ENCODE measurements around the gene AKAP6.

Gene AKAP6

DNA sequence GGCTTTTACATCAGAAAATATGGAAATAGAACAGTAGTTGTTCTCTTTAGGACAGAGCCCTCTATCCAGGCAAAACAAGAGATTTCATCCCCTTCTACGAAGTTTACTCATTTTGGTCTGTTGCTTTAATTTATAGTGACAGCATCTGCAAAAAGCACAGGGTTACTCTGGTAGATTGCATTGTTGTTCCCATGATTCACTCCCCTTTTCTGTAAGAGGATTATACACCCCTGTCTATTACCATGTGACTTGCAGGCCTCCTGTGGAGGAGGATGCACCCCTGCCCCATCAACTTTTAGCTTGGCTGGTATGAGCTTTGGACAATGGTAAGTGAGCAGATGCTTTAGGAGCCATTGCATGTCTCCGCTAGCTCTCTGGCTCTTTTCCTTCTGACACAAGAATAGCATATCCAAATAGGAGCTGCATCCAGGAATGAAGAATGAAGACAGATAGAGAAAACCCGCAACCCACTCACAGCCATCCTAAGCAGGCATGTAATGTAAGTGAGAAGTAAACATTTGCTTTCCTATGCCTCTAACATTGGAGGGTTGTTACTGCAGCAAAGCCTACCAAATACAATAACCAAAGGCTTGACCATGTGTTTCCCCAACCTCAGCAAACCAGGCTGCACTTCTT lies 304.2 kb downstream of the AKAP6 start:
- DNase-seq: no peak

DNA sequence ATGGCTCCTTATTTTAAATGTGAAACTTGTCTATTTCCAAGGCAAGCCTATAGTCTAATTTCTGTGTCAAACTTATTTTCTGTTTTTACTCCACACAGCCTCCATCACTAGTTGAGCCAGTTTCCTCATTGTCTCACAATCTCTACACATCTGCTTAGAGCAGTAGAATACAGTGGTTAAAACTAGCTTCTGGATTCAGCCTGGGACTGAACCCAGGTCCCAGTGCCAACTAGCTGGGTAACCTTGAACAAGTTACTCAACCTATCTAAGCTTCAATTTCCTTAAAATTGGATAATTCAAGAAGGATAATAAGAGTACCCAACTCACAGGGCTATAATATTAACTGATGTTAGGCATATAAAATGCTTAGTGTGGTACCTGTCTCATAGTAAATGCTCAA lies 304.8 kb downstream of the AKAP6 start:
- no peak for DNase-seq

DNA sequence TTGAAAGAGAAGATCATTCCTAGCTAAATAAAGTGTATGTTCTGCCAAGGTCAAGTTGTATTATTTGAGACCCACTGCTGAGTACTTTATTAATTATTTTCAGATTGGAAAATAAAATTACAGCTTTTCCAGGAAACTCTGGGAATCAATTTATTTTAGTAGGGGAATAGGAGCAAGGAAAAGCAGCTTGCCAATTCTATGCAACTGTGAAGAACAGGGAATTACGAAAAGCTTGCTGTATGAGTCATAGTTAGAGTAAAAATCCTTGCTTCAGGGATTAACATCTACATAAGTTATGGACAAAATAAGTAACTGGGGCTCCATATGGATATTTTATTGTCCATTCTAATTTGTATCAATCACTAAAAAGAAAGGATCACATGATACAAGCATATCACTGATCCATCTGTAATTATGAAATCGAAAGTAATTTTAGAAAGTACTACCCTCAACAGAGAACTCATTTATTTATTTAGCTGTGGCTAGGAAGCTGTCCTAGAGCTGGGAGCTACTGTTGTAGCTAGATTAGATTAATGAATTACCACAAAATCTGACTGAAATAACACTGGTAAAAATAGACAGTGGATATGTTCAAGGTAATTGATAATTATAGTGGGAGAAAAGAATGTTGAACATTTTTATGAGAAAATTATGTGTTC lies 306.1 kb downstream of the AKAP6 start:
- no peak for DNase-seq

DNA sequence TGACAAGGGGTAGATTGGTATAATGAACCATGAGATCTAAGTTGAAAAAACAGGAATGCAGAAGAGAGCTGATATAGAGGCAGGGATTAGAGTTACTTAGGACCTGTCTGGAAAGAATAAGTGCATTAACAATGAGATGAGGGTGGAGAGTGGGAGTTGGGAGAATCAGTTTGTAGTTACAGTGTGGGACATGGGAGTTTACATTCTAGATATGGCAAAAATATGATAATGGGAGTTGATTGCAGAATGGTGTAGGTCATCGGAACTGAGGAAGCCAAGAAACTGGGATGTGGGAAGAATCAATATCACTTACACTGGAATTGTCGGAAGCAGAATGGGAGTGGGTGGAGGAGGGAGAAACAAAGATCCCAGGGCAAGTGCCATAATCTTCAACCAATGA lies 308.5 kb downstream of the AKAP6 start:
- DNase-seq: no peak

DNA sequence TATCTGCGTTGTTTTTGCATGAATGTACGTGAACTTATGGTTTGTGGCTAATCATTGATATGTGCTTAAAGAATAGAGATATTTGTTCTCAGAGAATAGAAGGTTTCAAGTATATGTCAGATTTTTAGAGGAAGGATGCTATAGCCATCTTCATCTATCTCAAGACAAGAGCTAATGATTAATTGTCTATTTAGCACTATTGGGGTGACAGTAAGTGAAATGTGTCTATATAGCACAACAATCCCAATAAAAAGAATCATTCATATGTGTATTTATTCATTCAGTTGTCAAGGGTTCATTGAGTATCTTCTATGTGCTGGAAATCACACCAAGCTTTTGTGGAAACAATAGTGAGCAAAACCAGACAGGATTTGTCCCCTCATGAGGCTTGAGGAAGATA lies 310.1 kb downstream of the AKAP6 start:
- no peak for DNase-seq

DNA sequence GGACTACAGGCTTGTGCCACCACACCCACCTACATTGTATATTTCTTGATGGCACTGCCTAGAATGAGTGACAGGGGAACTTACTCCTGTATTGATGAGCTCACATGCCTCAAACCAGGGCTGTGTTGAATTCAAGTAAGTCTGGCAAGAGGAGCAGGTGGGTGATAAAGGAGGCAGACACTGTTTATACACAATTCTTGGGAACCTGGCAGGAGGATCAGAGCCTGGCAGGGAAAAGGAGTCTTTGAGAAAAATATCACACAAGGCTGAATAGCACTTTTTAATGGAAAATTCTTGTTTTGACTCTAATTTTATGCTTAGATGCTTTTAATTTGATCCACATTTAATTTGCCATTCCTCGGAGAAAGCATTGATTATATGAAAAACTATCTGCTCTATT lies 316.5 kb downstream of the AKAP6 start:
- DNase-seq: no peak

DNA sequence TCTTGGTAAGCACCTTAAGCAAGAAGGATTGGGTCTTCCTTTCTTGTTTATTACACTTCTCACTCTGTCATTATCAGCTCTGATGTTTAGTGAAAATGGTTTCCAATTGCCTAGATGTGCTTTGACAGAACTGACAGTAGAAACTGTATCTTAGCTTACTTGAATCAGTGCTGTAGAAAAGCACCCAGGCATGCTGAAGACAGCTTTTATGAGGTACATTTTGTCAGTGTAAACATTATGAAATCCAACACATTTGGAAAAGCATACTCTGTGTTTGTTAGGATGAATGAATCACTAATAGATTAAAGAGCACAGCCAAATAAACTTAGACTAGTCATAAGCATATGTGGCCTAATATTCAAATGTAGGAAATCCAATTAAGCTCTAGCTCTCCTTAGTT lies 319.3 kb downstream of the AKAP6 start:
- DNase-seq: no peak

DNA sequence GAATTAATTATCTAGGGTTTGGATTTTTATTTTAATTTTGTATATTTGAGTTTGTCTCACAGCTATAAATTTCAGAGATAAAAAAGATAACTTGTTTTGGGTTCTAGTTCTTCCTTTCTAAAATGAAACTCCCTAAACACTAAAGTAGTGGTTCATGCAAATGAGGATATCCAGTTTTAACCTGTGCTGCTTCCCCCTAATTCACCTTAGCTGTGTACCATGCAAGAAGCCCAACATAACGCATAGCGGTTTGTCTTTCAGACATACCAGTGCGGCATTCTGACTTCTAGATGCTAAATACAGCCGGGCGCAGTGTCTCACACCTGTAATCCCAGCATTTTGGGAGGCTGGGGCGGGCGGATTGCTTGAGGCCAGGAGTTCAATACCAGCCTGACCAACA lies 320.9 kb downstream of the AKAP6 start:
- DNase-seq: no peak

DNA sequence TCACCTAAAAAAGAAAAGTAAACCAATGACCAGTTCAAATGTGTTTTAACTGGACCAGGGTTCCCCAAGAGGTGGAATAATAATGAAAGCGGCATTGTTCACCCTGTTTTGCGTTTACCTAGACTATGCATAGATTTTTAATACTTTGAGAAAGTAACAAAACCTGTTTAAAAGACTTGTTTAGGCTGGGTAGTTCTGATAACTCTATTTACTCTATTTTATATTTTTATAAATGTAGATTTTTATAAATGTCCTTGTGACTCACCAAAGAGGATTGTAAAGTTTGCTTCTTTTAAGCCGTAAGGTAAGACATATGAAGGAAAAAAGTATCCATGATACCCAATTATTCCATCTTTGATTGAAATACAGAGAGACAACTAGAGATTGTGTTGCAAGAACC lies 321.6 kb downstream of the AKAP6 start:
- DNase-seq: no peak

DNA sequence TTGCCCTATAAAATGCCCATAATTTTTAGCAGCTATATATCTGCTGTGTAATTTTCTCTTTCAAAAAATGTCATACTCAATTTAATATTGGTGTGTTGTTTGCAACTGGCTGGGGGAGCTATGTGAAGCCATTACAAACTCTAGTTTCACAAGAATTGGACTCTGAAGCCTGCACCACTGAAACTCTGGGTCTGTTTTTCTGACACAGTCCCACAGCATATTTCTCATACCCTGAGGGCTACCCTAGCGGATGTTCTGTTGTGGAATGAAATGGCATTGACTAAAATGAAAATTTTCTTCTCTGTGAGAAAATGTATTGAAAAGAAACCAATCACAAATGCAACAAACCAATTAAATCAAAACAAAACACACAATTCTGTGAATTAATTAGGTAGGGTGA lies 325.0 kb downstream of the AKAP6 start:
- no peak for DNase-seq

DNA sequence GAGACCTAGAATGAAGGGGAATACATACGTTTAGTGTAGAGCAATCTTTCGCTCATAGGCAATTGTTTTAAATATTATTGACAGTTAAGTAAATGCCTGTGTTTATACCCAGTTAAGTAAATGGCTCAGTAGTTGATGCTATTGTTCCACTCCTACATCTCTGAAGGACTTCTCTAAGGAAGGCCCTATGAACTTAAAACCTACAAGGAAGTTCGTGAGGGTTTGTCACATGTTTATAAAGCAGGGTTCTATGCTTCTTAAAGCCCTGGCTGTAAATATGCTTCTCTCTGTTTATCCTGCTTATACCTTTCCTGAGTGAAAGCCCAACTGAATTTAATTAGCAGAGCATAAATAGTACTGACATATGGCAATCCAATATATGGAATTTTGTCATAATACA lies 327.5 kb downstream of the AKAP6 start:
- DNase-seq: no peak

DNA sequence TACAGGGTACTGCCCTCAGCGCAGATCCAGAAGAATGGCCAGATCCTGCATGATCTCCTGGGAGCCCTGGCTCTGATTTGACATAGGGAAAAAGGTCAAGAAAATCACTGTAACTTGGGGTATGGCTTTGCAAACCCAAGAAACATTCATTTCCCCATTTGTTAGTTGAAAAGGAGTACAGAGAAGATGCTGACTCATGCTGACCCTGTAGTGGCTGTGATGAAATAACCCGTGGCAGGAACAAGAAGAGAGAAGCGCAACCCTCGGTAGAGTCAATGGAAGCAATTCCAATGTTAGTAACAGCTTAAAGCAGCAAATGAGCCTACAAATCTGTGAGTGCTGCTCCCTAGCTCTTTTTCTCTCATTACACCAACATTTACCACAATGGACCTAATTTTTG lies 328.0 kb downstream of the AKAP6 start:
- no peak for DNase-seq

DNA sequence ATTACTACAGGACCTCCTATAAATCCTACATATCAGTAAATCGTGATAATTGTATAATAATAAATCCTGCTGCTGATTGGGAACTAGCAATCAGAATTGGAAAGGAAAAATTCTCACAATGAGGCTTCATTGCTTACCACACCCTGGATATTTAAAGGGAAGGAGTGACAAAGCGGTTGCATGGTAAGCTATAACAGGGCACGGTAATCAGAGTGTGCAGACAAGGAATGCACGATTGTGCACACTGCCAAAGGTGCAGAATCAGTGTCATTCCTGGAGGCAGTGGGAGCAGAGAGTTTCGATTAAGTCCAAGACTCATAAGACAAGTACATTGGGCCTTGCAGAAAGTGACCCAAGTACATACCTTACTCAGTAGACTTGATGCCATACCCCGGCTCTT lies 332.1 kb downstream of the AKAP6 start:
- no peak for DNase-seq

DNA sequence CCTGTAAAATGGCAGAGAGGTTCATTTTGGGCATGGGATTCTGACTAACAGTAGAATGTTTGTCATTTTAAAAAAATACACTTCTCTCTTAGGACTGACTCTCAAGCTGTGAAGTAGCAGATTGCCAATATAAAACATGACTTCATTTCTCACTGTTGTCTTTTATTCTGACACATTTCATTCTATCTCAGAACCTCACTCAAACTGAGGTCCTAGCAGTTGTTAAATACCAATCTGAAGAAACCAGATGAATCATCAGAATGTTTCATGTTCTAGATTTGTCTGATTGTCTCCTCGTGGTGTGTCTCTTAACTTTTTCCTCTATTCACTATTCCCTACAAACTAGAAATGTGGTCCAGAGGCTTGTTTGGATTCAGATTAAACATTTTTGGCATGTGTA lies 333.1 kb downstream of the AKAP6 start:
- DNase-seq: no peak

DNA sequence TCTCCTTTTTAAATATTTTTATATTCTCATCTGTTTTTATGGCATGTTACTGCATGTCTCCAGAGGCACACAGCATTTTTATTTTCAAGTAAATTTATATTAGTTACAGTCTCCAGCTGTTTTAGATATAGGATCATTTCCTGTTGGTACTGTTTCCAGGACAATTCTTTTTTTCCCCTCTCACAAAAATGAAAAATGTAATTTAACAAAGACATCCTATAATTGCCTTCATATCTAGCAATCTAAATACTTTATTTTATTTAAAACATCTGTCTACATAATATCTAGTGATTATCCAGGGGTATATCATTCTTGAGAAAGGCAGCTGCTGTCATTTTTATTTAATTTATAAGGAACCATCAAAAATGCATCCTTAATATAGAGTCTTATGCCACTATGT lies 337.2 kb downstream of the AKAP6 start:
- DNase-seq: no peak

DNA sequence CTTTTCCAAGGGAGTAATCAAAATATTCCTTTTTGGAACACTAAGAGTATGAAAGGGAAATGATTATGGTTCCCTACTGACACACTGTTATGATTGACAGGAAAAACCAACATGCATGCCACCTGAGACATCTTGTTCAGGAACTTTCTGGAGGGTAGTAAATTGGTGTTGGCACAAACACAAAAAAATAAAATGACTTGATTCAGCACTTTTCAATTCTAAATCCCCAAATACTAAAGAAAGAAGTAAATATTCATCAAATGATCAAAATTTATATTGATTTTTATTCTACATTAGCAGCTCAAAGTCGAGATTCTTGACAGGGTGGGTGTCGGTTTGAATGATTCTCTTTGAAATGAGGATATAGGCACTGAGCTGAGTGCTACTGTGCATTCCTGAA lies 338.2 kb downstream of the AKAP6 start:
- no peak for DNase-seq

DNA sequence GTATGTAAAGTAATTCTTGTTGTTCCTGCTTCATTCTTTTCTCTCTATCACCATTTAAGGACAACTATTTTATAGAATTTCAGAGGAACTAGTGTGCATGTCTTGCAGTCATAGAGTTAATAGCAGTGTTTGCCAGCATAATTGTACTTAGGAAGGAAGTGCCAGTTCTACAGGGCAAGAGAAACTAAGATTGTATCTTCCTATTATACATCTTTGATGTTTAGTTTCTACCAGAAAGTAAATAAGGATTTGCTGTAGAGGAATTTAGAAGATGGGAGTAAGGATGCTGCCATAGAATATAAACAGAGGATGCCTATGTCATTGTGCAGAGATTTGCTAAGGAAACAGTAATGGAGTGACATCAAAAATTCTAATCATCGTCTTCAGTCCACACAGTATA lies 338.7 kb downstream of the AKAP6 start:
- no peak for DNase-seq

DNA sequence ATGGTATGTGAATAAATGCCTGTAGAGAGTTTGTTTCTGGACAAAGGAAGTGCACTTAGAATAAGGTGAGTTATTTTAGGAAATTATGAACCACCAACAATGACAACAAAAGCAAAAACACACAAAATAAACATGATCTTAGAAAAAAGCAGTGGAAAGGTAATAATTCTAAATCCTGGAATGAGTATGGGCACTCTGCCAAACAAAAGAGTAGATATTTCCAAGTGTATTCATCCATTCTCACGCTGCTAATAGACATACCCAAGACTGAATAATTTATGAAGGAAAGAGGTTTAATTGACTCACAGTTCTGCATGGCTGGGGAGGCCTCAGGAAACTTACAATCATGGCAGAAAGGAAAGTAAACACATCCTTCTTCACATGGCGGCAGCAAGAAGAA lies 340.3 kb downstream of the AKAP6 start:
- no peak for DNase-seq

DNA sequence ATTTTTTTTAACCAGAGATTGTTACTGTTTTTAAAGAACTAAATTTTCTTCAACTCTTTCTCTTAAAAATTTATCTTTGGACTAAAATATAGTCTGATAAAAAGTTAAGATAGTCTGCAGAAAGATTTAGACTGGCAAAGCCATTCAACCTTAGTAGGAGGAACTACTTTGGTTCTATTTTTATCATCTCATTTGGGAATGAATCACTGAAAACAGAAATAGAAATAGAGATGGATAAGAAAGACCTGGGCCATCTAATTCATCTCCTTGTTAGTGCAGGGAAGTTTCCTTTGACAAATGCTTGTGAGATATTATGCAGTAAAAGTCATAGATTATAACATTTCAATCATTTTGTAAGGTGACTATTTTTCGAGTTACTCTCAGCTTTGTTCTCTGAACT lies 346.3 kb downstream of the AKAP6 start:
- DNase-seq: no peak

DNA sequence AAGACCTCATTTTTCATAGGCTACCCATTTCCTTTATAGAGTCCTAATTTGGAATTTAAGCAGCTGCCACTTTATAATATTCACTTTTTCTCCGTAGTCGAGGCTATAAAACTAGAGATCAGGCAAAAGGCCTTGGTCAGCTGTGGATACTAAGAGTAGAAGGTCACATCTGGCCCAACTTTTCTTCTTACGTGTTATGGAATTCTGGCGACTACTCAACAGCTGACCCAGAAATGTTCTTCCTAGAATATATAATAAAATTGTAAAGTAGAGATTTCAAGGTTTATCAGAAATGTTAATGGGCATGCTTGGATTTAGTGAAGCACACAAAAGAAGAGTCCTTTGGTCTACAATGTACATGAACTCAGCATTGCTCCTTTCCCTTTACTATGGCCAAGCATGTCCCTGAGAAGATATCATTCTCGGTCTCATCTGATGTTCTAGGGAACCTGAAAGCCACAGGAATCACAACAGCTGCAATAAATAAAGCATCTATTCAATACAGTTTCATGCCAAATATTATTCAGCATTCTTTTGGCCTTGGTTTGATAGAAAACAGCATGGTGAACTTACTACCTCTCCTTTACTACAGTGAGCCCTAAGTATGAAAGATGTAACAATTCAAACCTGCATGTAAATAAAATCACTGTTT lies 348.2 kb downstream of the AKAP6 start:
- DNase-seq: no peak

DNA sequence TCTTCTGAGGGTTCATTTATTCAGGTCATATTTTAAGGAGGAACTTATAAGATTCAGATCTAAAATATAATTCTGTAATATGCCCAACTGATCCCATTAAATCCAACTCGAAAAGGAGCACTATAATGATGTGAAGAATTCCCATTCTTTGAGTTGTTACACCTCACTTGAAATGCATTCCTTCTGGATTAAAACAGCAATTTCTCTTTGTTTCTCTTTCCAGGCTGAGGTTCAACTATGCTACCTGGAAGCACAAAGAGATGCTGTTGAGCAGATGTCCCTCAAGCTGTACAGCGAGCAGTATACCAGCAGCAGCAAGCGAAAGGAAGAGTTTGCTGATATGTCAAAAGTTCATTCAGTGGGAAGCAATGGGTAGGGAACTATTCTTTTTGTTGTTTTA lies 349.0 kb downstream of the AKAP6 start:
- DNase-seq: no peak

DNA sequence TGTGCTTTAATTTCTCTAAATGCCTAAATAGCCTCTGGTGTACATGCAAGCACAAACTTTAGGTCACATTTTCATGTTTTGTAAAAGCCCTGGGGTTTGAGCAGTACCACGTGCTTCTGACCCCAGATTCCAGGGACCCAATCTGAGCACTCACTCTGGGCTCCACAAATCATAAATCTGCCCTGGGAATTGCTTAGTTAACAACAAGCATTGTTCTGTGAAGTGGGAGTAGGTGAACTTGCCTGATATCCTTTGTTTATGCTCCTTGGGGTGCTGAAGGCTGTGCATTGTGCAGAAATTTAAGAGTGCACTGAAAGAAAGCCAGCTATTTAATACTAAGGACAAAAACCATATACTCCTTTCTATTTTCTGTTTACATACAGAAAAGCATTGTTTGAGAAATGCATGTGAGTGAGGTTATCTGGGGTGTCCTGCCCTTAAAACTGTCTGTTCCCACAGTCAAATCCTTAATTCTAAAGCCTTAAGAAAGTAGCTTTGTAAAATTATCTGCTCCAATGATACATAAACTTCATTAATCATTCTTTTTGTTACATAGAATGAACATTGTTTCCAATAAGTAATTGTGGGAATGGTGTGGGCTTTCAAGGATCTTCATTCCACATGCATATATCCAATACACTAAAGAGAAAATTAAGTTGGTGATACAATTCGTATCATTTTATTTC lies 351.0 kb downstream of the AKAP6 start:
- no peak for DNase-seq

DNA sequence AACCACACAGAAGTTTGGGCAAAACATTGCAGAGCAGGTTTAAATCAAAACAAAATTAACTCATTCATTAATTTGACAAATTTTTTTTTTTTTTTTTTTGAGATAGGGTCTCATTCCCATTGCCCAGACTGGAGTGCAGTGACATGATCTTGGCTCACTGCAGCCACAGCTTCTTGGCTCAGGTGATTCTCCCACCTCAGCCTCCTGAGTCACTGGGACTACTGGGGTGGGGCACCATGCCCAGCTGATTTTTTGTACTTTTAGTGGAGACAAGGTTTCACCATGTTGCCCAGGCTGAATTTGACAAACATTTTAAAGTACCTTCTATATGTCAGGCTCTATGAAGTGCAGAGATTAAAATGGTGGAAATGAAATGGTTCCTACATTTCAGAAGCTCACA lies 352.5 kb downstream of the AKAP6 start:
- DNase-seq: no peak

DNA sequence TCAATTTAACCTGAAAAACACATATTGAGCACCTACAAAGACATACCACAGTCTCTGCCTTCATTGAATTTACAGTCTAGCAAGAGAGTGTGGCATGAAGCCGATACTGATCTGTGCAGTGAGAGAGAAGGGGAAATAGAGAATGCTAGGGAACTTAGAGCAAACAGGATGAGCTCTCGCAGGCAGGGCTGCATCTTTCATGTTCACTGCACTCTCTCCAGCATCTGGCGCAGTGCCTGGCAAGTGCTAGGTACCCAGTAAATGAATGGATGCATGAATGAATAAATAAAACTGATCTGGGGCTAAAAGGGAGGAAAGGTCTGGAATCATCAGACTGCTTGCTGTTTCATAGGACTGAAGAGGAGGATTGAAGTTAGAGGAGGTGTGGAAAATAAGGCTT lies 353.1 kb downstream of the AKAP6 start:
- no peak for DNase-seq

Data from activated naive CD4-positive, alpha-beta T cell treated with anti-CD3 and anti-CD28 coated beads, Interleukin-2, amount 50 U/mL, for 16 hours (primary cell).